ENCODE measurements around the gene TIMM17A.

DNA sequence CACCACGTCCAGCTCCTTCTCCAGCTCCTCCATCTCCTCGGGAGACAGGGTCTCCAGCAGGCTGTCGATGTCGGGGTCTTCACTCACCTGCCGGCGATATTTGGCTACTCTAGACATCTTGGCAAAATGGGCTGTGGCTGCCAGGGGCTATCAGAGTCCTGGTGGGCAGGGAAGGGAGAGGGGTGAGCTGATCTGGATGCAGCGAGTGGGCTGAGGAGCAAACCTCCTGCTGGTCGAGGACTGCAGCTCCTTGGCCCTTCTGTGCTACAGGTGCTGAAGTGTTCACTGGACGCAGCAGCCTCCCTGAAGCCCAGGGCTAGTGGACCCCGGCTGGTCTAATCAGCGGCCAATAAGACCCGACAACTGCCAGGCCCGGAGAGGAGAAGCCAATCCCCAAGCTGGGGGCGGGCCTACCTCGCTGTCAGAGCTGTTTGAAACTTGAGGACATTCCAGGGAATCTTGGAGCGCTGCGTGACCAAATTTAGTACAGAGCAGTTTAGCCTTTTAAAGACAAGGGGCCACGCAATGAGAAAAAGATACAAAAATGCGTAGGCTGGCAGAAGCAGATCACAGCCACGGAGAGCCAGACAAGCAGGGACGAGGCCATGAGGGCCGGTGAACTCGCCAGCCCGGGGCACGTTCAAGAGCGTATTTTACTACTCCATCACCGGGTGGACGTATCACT, 8.9 kb upstream of the TIMM17A start, which contains the start of gene LMOD1:
- TF ChIP-seq, protein P1, sequence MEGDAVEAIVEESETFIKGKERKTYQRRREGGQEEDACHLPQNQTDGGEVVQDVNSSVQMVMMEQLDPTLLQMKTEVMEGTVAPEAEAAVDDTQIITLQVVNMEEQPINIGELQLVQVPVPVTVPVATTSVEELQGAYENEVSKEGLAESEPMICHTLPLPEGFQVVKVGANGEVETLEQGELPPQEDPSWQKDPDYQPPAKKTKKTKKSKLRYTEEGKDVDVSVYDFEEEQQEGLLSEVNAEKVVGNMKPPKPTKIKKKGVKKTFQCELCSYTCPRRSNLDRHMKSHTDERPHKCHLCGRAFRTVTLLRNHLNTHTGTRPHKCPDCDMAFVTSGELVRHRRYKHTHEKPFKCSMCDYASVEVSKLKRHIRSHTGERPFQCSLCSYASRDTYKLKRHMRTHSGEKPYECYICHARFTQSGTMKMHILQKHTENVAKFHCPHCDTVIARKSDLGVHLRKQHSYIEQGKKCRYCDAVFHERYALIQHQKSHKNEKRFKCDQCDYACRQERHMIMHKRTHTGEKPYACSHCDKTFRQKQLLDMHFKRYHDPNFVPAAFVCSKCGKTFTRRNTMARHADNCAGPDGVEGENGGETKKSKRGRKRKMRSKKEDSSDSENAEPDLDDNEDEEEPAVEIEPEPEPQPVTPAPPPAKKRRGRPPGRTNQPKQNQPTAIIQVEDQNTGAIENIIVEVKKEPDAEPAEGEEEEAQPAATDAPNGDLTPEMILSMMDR (IDR thresholded peaks at IDR 0.05), result no peak
- TF ChIP-seq POLR2A (IDR thresholded peaks at IDR 0.05), result peak in 1 of 2 donors; percentile 22

Measured in suprapubic skin (tissue), 3 donors.